ENCODE data around the gene OR2B2. TPM values are rescaled to one million over a fixed set of nuclear protein-coding genes. Genes with fewer than 3 reads are reported as not detected.

Gene OR2B2
- polyA plus RNA-seq, 4 donors, result not detected

GRCh38 chr6:27874016-27874415 is 38.2 kb downstream of the OR2B2 start:
- FAIRE-seq (no peak), DNase-seq (no peak)
- Histone ChIP-seq H3K27me3 (ENCODE audit: control insufficient read depth in 3 of 3, insufficient read depth in 3 of 3, low read length in 3 of 3) (no peaks in the 10 kb centered on the region), H3K4me1 (ENCODE audit: control insufficient read depth in 3 of 3, insufficient read depth in 2 of 3, low read depth in 1 of 3, low read length in 2 of 3) (peaks cover 0 to 14% (median 0%) of the 10 kb centered on the region in 3 donors), H3K36me3 (ENCODE audit: control insufficient read depth in 3 of 3, insufficient read depth in 2 of 3, low read depth in 1 of 3, low read length in 3 of 3) (no peaks in the 10 kb centered on the region), H3K4me3 (ENCODE audit: low read depth in 1 of 3, low read length in 3 of 3) (peak overlapping the region in 1 of 3 donors; percentile 63), H3K27ac (ENCODE audit: low read depth in 1 of 3, low read length in 2 of 3) (peak overlapping the region in 1 of 3 donors; percentile 94), H3K9me3 (ENCODE audit: control insufficient read depth in 2 of 2, insufficient read depth in 1 of 2, low read depth in 1 of 2, low read length in 1 of 2) (no peaks in the 10 kb centered on the region)
- WGBS, 3 donors, result 77 to 91% (median 87%) methylated on average over 8 of the region's 8 CpGs

DNA sequence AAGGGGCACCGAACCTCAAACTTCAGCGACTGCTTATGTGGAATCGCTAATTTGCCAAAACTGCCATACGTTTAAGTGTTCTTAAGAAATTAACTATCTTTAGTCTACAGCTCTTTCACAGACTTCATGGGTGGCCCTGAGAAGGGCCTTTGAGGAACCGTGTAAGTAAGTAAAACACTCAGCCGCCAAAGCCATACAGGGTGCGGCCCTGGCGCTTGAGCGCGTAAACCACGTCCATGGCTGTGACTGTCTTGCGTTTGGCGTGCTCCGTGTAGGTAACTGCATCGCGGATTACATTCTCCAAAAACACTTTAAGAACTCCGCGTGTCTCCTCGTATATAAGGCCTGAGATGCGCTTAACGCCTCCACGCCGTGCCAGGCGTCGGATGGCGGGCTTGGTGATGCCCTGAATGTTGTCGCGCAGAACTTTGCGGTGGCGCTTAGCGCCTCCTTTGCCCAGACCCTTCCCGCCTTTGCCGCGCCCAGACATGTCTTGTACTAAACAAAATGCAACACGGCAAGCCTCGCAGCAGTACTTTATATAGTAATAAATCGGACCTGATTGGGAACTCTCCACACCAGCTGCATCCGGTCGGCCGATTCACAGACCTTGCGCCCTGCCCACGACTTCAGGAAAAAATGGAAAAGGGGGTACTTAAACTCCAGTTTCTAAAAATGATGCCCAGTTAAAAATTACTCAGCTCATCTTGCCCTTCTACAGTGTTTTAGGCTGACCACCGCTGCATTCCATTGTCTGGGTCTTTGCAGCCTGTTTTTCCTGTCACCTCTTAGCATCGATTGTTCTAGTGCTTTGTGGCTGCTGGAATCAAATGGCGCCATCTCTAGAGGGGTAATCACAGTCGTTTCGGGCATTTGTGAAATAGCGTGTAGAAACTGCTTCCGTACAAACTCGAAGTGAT is 38.9 kb downstream of the OR2B2 start:
- no peaks in the 10 kb centered on the region for H3K9me3 ChIP-seq (ENCODE audit: control insufficient read depth in 2 of 2, insufficient read depth in 1 of 2, low read depth in 1 of 2, low read length in 1 of 2)
- FAIRE-seq, result no peak
- H3K27me3 ChIP-seq (ENCODE audit: control insufficient read depth in 3 of 3, insufficient read depth in 3 of 3, low read length in 3 of 3), result no peaks in the 10 kb centered on the region
- H3K4me3 ChIP-seq (ENCODE audit: low read depth in 1 of 3, low read length in 3 of 3), result peak overlapping the region; percentile 51 to 63 (median 60)
- H3K4me1 ChIP-seq (ENCODE audit: control insufficient read depth in 3 of 3, insufficient read depth in 2 of 3, low read depth in 1 of 3, low read length in 2 of 3), result peaks cover 0 to 14% (median 0%) of the 10 kb centered on the region in 3 donors
- DNase-seq, result peak; percentile 79 to 87
- WGBS, 3 donors, result 2 to 3% (median 2%) methylated on average over 50 of the region's 50 CpGs
- H3K27ac ChIP-seq (ENCODE audit: low read depth in 1 of 3, low read length in 2 of 3), result peak overlapping the region; percentile 88 to 94 (median 92)
- no peaks in the 10 kb centered on the region for H3K36me3 ChIP-seq (ENCODE audit: control insufficient read depth in 3 of 3, insufficient read depth in 2 of 3, low read depth in 1 of 3, low read length in 3 of 3)

GRCh38 chr6:27872642-27873020 is 39.6 kb downstream of the OR2B2 start:
- FAIRE-seq (no peak), DNase-seq (no peak)
- peak overlapping the region; percentile 88 to 94 (median 92) for H3K27ac ChIP-seq (ENCODE audit: low read depth in 1 of 3, low read length in 2 of 3)
- H3K27me3 ChIP-seq (ENCODE audit: control insufficient read depth in 3 of 3, insufficient read depth in 3 of 3, low read length in 3 of 3), result no peaks in the 10 kb centered on the region
- H3K36me3 ChIP-seq (ENCODE audit: control insufficient read depth in 3 of 3, insufficient read depth in 2 of 3, low read depth in 1 of 3, low read length in 3 of 3), result no peaks in the 10 kb centered on the region
- H3K4me1 ChIP-seq (ENCODE audit: control insufficient read depth in 3 of 3, insufficient read depth in 2 of 3, low read depth in 1 of 3, low read length in 2 of 3), result peaks cover 0 to 16% (median 0%) of the 10 kb centered on the region in 3 donors
- 0% methylated on average over 16 of the region's 16 CpGs for WGBS, 3 donors
- H3K4me3 ChIP-seq (ENCODE audit: low read depth in 1 of 3, low read length in 3 of 3), result peak overlapping the region; percentile 51 to 63 (median 60)
- H3K9me3 ChIP-seq (ENCODE audit: control insufficient read depth in 2 of 2, insufficient read depth in 1 of 2, low read depth in 1 of 2, low read length in 1 of 2), result no peaks in the 10 kb centered on the region

GRCh38 chr6:27871924-27872638 is 40.1 kb downstream of the OR2B2 start:
- 1% methylated on average over 49 of the region's 49 CpGs for WGBS, 3 donors
- Histone ChIP-seq H3K27ac (ENCODE audit: low read depth in 1 of 3, low read length in 2 of 3) (peak overlapping the region; percentile 92 to 99 (median 94)), H3K36me3 (ENCODE audit: control insufficient read depth in 3 of 3, insufficient read depth in 2 of 3, low read depth in 1 of 3, low read length in 3 of 3) (no peaks in the 10 kb centered on the region), H3K4me3 (ENCODE audit: low read depth in 1 of 3, low read length in 3 of 3) (peak overlapping the region; percentile 53 to 63 (median 60)), H3K4me1 (ENCODE audit: control insufficient read depth in 3 of 3, insufficient read depth in 2 of 3, low read depth in 1 of 3, low read length in 2 of 3) (peaks cover 0 to 16% (median 0%) of the 10 kb centered on the region in 3 donors), H3K9me3 (ENCODE audit: control insufficient read depth in 2 of 2, insufficient read depth in 1 of 2, low read depth in 1 of 2, low read length in 1 of 2) (no peaks in the 10 kb centered on the region), H3K27me3 (ENCODE audit: control insufficient read depth in 3 of 3, insufficient read depth in 3 of 3, low read length in 3 of 3) (no peaks in the 10 kb centered on the region)
- DNase-seq, result peak; percentile 98
- no peak for FAIRE-seq

- 88 to 90% (median 90%) methylated on average over 9 of the region's 9 CpGs for WGBS, 3 donors
- Histone ChIP-seq H3K36me3 (ENCODE audit: control insufficient read depth in 3 of 3, insufficient read depth in 2 of 3, low read depth in 1 of 3, low read length in 3 of 3) (no peaks in the 10 kb centered on the region), H3K4me1 (ENCODE audit: control insufficient read depth in 3 of 3, insufficient read depth in 2 of 3, low read depth in 1 of 3, low read length in 2 of 3) (peaks cover 0 to 30% (median 3%) of the 10 kb centered on the region in 3 donors), H3K9me3 (ENCODE audit: control insufficient read depth in 2 of 2, insufficient read depth in 1 of 2, low read depth in 1 of 2, low read length in 1 of 2) (no peaks in the 10 kb centered on the region), H3K27ac (ENCODE audit: low read depth in 1 of 3, low read length in 2 of 3) (no peak overlapping the region), H3K27me3 (ENCODE audit: control insufficient read depth in 3 of 3, insufficient read depth in 3 of 3, low read length in 3 of 3) (no peaks in the 10 kb centered on the region), H3K4me3 (ENCODE audit: low read depth in 1 of 3, low read length in 3 of 3) (no peak overlapping the region)
- no peak for DNase-seq
- no peak for FAIRE-seq
These were observed 41.8 kb downstream of the OR2B2 start for GRCh38 chr6:27870291-27870870.

DNA sequence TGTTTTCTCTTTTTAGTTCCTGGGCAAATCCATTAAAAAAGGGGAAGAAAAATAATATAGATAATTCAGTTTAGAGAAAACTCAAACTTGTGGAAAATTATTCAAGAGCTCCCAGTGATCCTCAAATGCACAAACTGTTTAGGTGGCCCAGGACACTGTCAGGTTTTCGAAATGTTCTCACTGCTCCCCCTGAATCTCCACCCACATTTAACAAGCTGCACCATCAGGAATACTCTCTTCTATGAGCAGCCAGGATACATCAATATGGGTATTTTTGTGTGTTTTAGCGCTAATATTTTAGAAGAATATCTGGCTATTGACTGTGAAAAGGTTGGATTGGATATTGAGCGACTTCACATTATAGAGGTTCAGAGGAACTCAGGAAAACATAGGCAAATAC is 43.9 kb downstream of the OR2B2 start:
- Histone ChIP-seq H3K36me3 (ENCODE audit: control insufficient read depth in 3 of 3, insufficient read depth in 2 of 3, low read depth in 1 of 3, low read length in 3 of 3) (no peaks in the 10 kb centered on the region), H3K27me3 (ENCODE audit: control insufficient read depth in 3 of 3, insufficient read depth in 3 of 3, low read length in 3 of 3) (no peaks in the 10 kb centered on the region), H3K4me1 (ENCODE audit: control insufficient read depth in 3 of 3, insufficient read depth in 2 of 3, low read depth in 1 of 3, low read length in 2 of 3) (peaks cover 0 to 22% (median 3%) of the 10 kb centered on the region in 3 donors), H3K27ac (ENCODE audit: low read depth in 1 of 3, low read length in 2 of 3) (no peak overlapping the region), H3K4me3 (ENCODE audit: low read depth in 1 of 3, low read length in 3 of 3) (no peak overlapping the region), H3K9me3 (ENCODE audit: control insufficient read depth in 2 of 2, insufficient read depth in 1 of 2, low read depth in 1 of 2, low read length in 1 of 2) (no peaks in the 10 kb centered on the region)
- no peak for DNase-seq
- WGBS, 3 donors, result 89 to 96% (median 94%) methylated on average over 3 of the region's 3 CpGs
- no peak for FAIRE-seq

- Histone ChIP-seq H3K4me1 (ENCODE audit: control insufficient read depth in 3 of 3, insufficient read depth in 2 of 3, low read depth in 1 of 3, low read length in 2 of 3) (peaks cover 0 to 22% (median 3%) of the 10 kb centered on the region in 3 donors), H3K27me3 (ENCODE audit: control insufficient read depth in 3 of 3, insufficient read depth in 3 of 3, low read length in 3 of 3) (no peaks in the 10 kb centered on the region), H3K9me3 (ENCODE audit: control insufficient read depth in 2 of 2, insufficient read depth in 1 of 2, low read depth in 1 of 2, low read length in 1 of 2) (no peaks in the 10 kb centered on the region), H3K36me3 (ENCODE audit: control insufficient read depth in 3 of 3, insufficient read depth in 2 of 3, low read depth in 1 of 3, low read length in 3 of 3) (no peaks in the 10 kb centered on the region), H3K27ac (ENCODE audit: low read depth in 1 of 3, low read length in 2 of 3) (no peak overlapping the region), H3K4me3 (ENCODE audit: low read depth in 1 of 3, low read length in 3 of 3) (peak overlapping the region in 1 of 3 donors; percentile 89)
- DNase-seq (peak in 1 of 2 donors; percentile 24), FAIRE-seq (no peak)
- 90 to 96% (median 92%) methylated on average over 1 of the region's 1 CpG for WGBS, 3 donors
These were observed 44.3 kb downstream of the OR2B2 start for GRCh38 chr6:27867945-27868300.

Data from small intestine (tissue), 7 donors.